Tibial nerve (tissue), 4 donors: ENCODE data around the gene ANKRD44. TPM values are rescaled to one million over a fixed set of nuclear protein-coding genes. Genes with fewer than 3 reads are reported as not detected.

Experiments
- DNase-seq, 2 donors: peaks; one replicate each; pipeline ENCODE4 v3.0.0-alpha.2; 2019; ENCODE audit warnings: low spot score in 2 of 2
- H3K27ac ChIP-seq, 4 donors: fragments of 200-600 bp; sonication (generic) in 3 of 4; one replicate each; pipeline ENCODE4 v1.5.1; 2017 to 2019; ENCODE audit warnings: mild to moderate bottlenecking in 1 of 4
- H3K27me3 ChIP-seq, 2 donors: fragments of 200-600 bp; sonication (generic) in 1 of 2; one replicate each; pipeline versions ENCODE4 v1.5.1 to v1.6.0; 2017 to 2019
- H3K36me3 ChIP-seq, 3 donors: fragments of 200-600 bp; sonication (generic); one replicate each; pipeline ENCODE4 v1.5.1; 2018 to 2019
- H3K4me1 ChIP-seq, 4 donors: fragments of 200-600 bp; sonication (generic) in 3 of 4; one replicate each; pipeline ENCODE4 v1.5.1; 2017 to 2019
- H3K4me3 ChIP-seq, 4 donors: fragments of 200-600 bp; sonication (generic) in 3 of 4; one replicate each; pipeline ENCODE4 v1.5.1; 2017 to 2019; ENCODE audit warnings: mild to moderate bottlenecking in 1 of 4, moderate library complexity in 1 of 4
- H3K9me3 ChIP-seq, 4 donors: fragments of 200-600 bp; sonication (generic) in 3 of 4; one replicate each; pipeline ENCODE4 v1.5.1; 2017 to 2019
- CTCF ChIP-seq, 5 experiments: fragments of 200-600 bp in 3 of 5; fragments of 450-650 bp in 2 of 5; sonication (generic) in 3 of 5; IDR thresholded peaks; one replicate each; pipeline ENCODE4 v1.5.1; 2016 to 2019; ENCODE audit warnings: antibody characterized with exemption in 5 of 5, mild to moderate bottlenecking in 3 of 5, moderate library complexity in 2 of 5
- EP300 ChIP-seq, 2 donors: sonication (generic); formaldehyde crosslinking; IDR thresholded peaks; one replicate each; pipeline ENCODE4 v1.6.1; 2017; ENCODE audit warnings: antibody characterized with exemption in 2 of 2, mild to moderate bottlenecking in 1 of 2
- POLR2A ChIP-seq, 2 donors: fragments of 450-650 bp; IDR thresholded peaks; one replicate each; pipeline ENCODE4 v1.6.1; 2017; ENCODE audit warnings: antibody characterized with exemption in 2 of 2, mild to moderate bottlenecking in 2 of 2, moderate library complexity in 2 of 2
- WGBS, 2 donors: methylation state at CpG; one replicate each; pipeline ENCODE4 v1.1.5; 2018; 5-methylcytosine and 5-hydroxymethylcytosine counted together
- total RNA-seq, 4 donors: library from RNA; depleted of rRNA; stranded (reverse); fragments of >200 nt; gene quantifications; one replicate each; pipeline ENCODE4 v1.1.0, GENCODE V29; 2016

ANKRD44 gene
- total RNA-seq, 4 donors from 2014 or later, result 28.5 to 48.9 (median 41.5) TPM

DNA sequence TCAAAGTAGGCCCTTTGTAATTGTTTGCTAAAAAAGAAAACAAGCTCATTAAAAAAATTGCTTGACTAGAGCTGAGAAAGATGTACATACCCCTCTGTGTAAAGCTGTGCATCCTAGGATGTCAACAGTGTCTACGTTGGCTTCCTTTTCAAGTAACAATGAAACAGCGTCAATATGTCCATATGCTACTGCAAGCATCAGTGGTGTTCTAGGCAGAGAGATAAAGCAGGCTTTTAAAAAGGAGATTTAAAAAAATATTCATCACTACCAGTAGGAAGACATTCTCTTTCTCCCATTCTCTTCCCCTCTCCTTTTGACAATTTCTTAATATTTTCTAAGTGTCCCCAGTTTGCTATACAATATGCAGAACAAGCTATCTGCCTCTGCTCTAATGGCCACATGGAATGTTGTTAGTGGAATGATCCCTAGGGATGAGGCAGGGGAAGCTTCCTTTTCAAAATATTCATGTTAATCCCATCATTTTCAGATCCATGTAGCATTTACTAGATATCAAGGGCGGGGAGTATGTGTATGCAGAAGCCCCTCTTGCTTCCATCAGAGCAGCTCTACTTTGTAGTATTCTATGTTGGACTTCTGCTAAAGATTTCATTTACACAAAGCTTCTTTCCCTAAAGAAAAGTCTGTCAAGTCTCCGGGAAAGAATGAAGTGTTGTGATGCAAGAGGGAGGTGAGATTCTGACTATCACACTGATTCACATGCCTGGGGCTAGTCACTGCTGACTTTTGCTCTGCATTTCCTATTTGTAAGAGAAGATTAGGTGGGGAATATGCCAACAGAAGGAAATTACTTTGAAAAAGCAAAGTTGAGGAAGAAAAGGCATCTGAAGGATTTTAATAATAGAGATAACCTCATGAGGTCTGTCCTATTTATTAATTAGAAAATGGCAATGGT, 302.6 kb downstream of the ANKRD44 start:
- TF ChIP-seq POLR2A (IDR thresholded peaks at IDR 0.05) (no peak), EP300 (IDR thresholded peaks at IDR 0.05) (no peak), CTCF (IDR thresholded peaks at IDR 0.05) (no peak)
- WGBS, 2 donors, result 65 to 69% methylated on average over 4 of the region's 4 CpGs
- H3K4me3 ChIP-seq, result no peak overlapping the region
- H3K27me3 ChIP-seq, result no peaks in the 10 kb centered on the region
- H3K27ac ChIP-seq, result no peak overlapping the region
- H3K36me3 ChIP-seq, result peaks cover 0 to 23% (median 0%) of the 10 kb centered on the region in 3 donors
- peaks cover 0 to 8% (median 0%) of the 10 kb centered on the region in 4 donors for H3K4me1 ChIP-seq
- no peaks in the 10 kb centered on the region for H3K9me3 ChIP-seq
- DNase-seq, result no peak

- TF ChIP-seq EP300 (IDR thresholded peaks at IDR 0.05) (no peak), CTCF (IDR thresholded peaks at IDR 0.05) (no peak), POLR2A (IDR thresholded peaks at IDR 0.05) (no peak)
- WGBS, 2 donors, result 91 to 97% methylated on average over 1 of the region's 1 CpG
- Histone ChIP-seq H3K27ac (no peak overlapping the region), H3K4me1 (no peaks in the 10 kb centered on the region), H3K36me3 (peaks cover 0 to 50% (median 4%) of the 10 kb centered on the region in 3 donors), H3K9me3 (no peaks in the 10 kb centered on the region), H3K27me3 (no peaks in the 10 kb centered on the region), H3K4me3 (no peak overlapping the region)
- no peak for DNase-seq
Measured at GRCh38 chr2:197001921-197002320, 308.7 kb downstream of the ANKRD44 start.

DNA sequence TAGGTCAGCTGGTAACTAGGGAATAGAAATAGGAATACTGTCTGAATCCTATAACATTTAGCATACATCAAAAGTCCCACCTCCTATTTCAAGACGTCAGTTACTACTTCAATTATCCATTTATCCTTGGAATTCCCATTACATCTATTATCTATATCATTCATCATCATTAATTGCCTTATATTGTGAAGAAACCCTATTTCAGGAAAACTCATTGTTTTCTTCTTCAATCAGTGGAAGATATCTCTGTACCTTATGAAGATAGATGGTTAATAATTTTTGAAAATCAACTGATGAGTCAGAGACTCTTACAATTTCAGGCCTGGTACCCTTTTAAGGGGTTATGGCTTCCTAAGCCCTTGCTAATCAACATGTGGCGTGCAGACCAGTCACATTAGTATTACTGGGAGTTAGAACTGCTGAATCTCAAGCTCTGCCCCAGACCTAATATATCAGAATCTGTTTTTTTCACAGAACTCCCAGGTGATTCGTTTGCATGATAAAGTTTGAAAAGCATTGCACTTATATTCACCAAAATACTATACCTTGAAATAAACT, 314.7 kb downstream of the ANKRD44 start:
- Histone ChIP-seq H3K36me3 (peaks cover 0 to 48% (median 8%) of the 10 kb centered on the region in 3 donors), H3K9me3 (no peaks in the 10 kb centered on the region), H3K4me1 (no peaks in the 10 kb centered on the region), H3K4me3 (no peak overlapping the region), H3K27ac (no peak overlapping the region), H3K27me3 (no peaks in the 10 kb centered on the region)
- TF ChIP-seq EP300 (IDR thresholded peaks at IDR 0.05) (no peak), POLR2A (IDR thresholded peaks at IDR 0.05) (no peak), CTCF (IDR thresholded peaks at IDR 0.05) (no peak)
- no peak for DNase-seq
- WGBS, 2 donors, result 81 to 88% methylated on average over 3 of the region's 3 CpGs

GRCh38 chr2:196994764-196995163, 315.8 kb downstream of the ANKRD44 start:
- Histone ChIP-seq H3K4me1 (no peaks in the 10 kb centered on the region), H3K9me3 (no peaks in the 10 kb centered on the region), H3K36me3 (peaks cover 0 to 49% (median 8%) of the 10 kb centered on the region in 3 donors), H3K4me3 (no peak overlapping the region), H3K27me3 (no peaks in the 10 kb centered on the region), H3K27ac (no peak overlapping the region)
- DNase-seq, result no peak
- TF ChIP-seq EP300 (IDR thresholded peaks at IDR 0.05) (no peak), POLR2A (IDR thresholded peaks at IDR 0.05) (no peak), CTCF (IDR thresholded peaks at IDR 0.05) (no peak)
- 83% methylated on average over 4 of the region's 4 CpGs for WGBS, 2 donors

GRCh38 chr2:196993617-196994016, 317.0 kb downstream of the ANKRD44 start:
- Histone ChIP-seq H3K4me1 (peaks cover 0 to 4% (median 2%) of the 10 kb centered on the region in 4 donors), H3K36me3 (peaks cover 0 to 44% (median 8%) of the 10 kb centered on the region in 3 donors), H3K9me3 (no peaks in the 10 kb centered on the region), H3K27ac (no peak overlapping the region), H3K4me3 (no peak overlapping the region), H3K27me3 (no peaks in the 10 kb centered on the region)
- TF ChIP-seq POLR2A (IDR thresholded peaks at IDR 0.05), result no peak
- no peak for TF ChIP-seq EP300 (IDR thresholded peaks at IDR 0.05)
- TF ChIP-seq CTCF (IDR thresholded peaks at IDR 0.05), result no peak
- WGBS, 2 donors, result 92 to 94% methylated on average over 6 of the region's 6 CpGs
- DNase-seq, result no peak
